ENCODE data around the gene KLHL15. TPM values are rescaled to one million over a fixed set of nuclear protein-coding genes. Genes with fewer than 3 reads are reported as not detected.
"Not testable (repeated sequence)": the region's sequence is repeated elsewhere in the genome, so short reads cannot be mapped to it uniquely, and the experiment has no call there.

Gene KLHL15
- total RNA-seq, 4 donors from 2014 or later = 6.9 to 13.2 (median 8.9) TPM

DNA sequence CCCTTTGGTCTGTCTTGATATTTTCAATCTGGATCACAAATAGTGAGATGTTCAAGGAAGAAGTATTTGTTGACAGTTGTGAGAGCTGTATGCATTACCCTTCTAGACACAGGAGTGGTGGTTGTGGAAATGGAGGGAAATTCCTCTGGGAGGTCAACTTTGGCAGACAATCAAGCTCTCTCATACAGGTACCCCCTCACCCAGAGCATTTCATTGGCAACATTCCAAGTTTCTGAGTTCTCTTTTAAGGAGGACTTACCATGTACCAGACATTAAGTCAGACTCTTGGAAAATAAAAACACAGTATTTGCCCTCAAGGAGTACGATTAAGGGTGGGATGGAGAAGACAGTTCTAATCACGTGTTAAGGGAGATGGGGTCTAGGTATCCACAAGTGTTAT, 45.3 kb downstream of the KLHL15 start:
- no peak overlapping the region for H3K4me3 ChIP-seq
- 83 to 88% methylated on average over 2 of the region's 2 CpGs for WGBS, 2 donors
- H3K36me3 ChIP-seq = no peaks in the 10 kb centered on the region
- no peak for TF ChIP-seq EP300 (IDR thresholded peaks at IDR 0.05)
- TF ChIP-seq CTCF (IDR thresholded peaks at IDR 0.05) = no peak
- no peak for TF ChIP-seq POLR2A (IDR thresholded peaks at IDR 0.05)
- H3K9me3 ChIP-seq = no peaks in the 10 kb centered on the region
- H3K27ac ChIP-seq = no peak overlapping the region
- peaks cover 0 to 6% of the 10 kb centered on the region in 2 donors for H3K27me3 ChIP-seq
- H3K4me1 ChIP-seq = no peaks in the 10 kb centered on the region
- no peak for DNase-seq (ENCODE audit: low spot score in 2 of 2)

DNA sequence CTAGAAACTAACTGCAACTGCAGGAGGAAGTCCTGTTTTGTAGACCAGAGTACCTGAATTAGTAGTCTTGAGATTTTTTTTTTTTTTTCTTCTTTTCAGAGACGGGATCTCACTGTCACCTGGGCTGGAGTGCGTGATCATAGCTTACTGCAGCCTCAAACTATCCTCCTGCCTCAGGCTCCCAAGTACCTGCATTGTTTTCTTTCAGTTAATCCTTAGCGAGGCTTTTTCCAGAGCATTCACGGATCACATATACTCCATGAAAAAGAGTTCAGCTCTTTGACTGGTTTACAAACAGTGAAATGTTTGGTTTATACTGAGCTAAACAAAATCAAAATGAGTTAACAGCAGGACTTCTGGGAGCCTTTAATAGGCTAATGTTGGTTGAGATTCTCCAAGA, 45.8 kb downstream of the KLHL15 start:
- H3K9me3 ChIP-seq = no peaks in the 10 kb centered on the region
- WGBS, 2 donors = 83 to 94% methylated on average over 4 of the region's 4 CpGs
- no peak overlapping the region for H3K27ac ChIP-seq
- TF ChIP-seq CTCF (IDR thresholded peaks at IDR 0.05) = no peak
- H3K27me3 ChIP-seq = peaks cover 0 to 6% of the 10 kb centered on the region in 2 donors
- no peak overlapping the region for H3K4me3 ChIP-seq
- H3K36me3 ChIP-seq = no peaks in the 10 kb centered on the region
- no peak for DNase-seq (ENCODE audit: low spot score in 2 of 2)
- no peaks in the 10 kb centered on the region for H3K4me1 ChIP-seq

- no peak for DNase-seq (ENCODE audit: low spot score in 2 of 2)
- no peak for TF ChIP-seq EP300 (IDR thresholded peaks at IDR 0.05)
- TF ChIP-seq CTCF (IDR thresholded peaks at IDR 0.05) = no peak
- TF ChIP-seq POLR2A (IDR thresholded peaks at IDR 0.05) = no peak
- no peaks in the 10 kb centered on the region for H3K9me3 ChIP-seq
- no peaks in the 10 kb centered on the region for H3K36me3 ChIP-seq
- H3K4me1 ChIP-seq = no peaks in the 10 kb centered on the region
- H3K27ac ChIP-seq = no peak overlapping the region
- peaks cover 0 to 9% of the 10 kb centered on the region in 2 donors for H3K27me3 ChIP-seq
- 60 to 67% methylated on average over 5 of the region's 5 CpGs for WGBS, 2 donors
- no peak overlapping the region for H3K4me3 ChIP-seq
These were observed 47.0 kb downstream of the KLHL15 start for GRCh38 chrX:23980011-23980441.

DNA sequence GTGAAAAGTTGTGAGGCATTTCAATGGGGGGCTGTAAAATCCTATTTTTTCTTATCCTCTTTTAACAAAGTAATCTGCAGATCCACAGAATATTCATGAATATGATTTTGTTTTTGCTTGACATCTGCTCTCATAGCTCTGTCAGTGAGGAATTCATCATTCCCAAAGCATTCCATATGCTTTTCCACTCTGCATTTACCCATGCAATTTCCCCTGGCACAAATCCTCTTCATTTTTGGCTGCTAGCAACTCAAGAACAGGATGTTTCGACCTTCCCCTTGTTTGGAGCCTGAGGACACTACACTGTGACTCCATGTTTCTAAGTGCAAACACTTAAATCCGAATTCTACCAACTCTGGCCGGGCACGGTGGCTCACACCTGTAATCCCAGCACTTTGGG, 48.5 kb downstream of the KLHL15 start:
- H3K36me3 ChIP-seq = no peaks in the 10 kb centered on the region
- 71 to 76% methylated on average over 4 of the region's 4 CpGs for WGBS, 2 donors
- peaks cover 0 to 10% of the 10 kb centered on the region in 2 donors for H3K27me3 ChIP-seq
- TF ChIP-seq EP300 (IDR thresholded peaks at IDR 0.05) (no peak), POLR2A (IDR thresholded peaks at IDR 0.05) (no peak), CTCF (IDR thresholded peaks at IDR 0.05) (no peak)
- no peak overlapping the region for H3K4me3 ChIP-seq
- no peak for DNase-seq (ENCODE audit: low spot score in 2 of 2)
- H3K27ac ChIP-seq = no peak overlapping the region
- H3K4me1 ChIP-seq = no peaks in the 10 kb centered on the region
- no peaks in the 10 kb centered on the region for H3K9me3 ChIP-seq

DNA sequence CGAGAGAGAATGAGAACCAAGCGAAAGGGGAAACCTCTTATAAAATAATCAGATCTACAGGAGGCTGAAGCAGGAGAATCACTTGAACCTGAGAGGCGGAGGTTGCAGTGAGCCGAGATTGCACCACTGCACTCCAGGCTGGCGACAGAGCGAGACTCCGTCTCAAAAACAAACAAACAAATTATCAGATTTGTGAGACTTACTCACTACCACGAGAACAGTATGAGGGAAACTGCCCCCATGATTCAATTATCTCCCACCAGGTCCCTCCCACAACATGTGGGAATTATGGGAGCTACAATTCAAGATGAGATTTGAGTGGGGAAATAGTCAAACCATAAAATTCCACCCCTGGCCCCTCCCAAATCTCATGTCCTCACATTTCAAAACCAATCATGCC, 61.4 kb downstream of the KLHL15 start:
- not testable (repeated sequence) for H3K4me1 ChIP-seq; DNase-seq (ENCODE audit: low spot score in 2 of 2); H3K27me3 ChIP-seq; H3K36me3 ChIP-seq; H3K4me3 ChIP-seq; H3K9me3 ChIP-seq; H3K27ac ChIP-seq
- 87 to 95% methylated on average over 8 of the region's 8 CpGs for WGBS, 2 donors

DNA sequence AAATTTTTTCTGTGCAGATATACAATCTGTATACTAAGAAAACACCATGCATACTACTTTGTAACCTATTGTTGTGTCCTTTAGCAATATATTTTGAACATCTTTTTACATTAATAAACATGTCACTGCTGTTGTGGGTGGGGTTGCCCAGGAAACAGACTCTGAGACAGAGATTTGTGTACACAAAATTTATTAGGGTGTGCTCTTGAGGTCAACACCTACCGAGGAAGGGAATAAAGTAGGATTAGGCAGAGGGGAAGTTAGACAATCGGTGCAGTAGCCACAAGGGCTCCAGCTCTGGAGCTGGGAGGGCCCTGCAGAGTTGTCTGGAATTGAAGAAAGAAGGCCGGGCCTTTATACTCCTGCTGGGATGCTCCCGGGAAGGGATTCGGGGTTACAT, 62.8 kb downstream of the KLHL15 start:
- no peaks in the 10 kb centered on the region for H3K9me3 ChIP-seq
- 43 to 45% methylated on average over 5 of the region's 5 CpGs for WGBS, 2 donors
- no peak overlapping the region for H3K4me3 ChIP-seq

More for the DNA sequence above, 62.8 kb downstream of the KLHL15 start:
- Histone ChIP-seq H3K27me3 (no peaks in the 10 kb centered on the region), H3K4me1 (no peaks in the 10 kb centered on the region), H3K27ac (no peak overlapping the region), H3K36me3 (no peaks in the 10 kb centered on the region)
- no peak for TF ChIP-seq POLR2A (IDR thresholded peaks at IDR 0.05)
- no peak for TF ChIP-seq CTCF (IDR thresholded peaks at IDR 0.05)
- no peak for TF ChIP-seq EP300 (IDR thresholded peaks at IDR 0.05)
- no peak for DNase-seq (ENCODE audit: low spot score in 2 of 2)
